ENCODE results near the gene SLC25A12. TPM values are rescaled to one million over a fixed set of nuclear protein-coding genes. Genes with fewer than 3 reads are reported as not detected.

The SLC25A12 gene
- total RNA-seq, 4 donors from 2014 or later = 26.9 to 151 (median 40.5) TPM

- Histone ChIP-seq H3K27ac (no peak overlapping the region), H3K4me1 (no peaks in the 10 kb centered on the region), H3K9me3 (no peaks in the 10 kb centered on the region), H3K27me3 (no peaks in the 10 kb centered on the region), H3K4me3 (no peak overlapping the region), H3K36me3 (peaks cover 0 to 48% (median 17%) of the 10 kb centered on the region in 4 donors)
- intact Hi-C loops (cut with DNase I; ENCODE audit: low total_unique reads) = no loop called here
- TF ChIP-seq CTCF (IDR thresholded peaks at IDR 0.05) (no peak), POLR2A (IDR thresholded peaks at IDR 0.05) (no peak), POLR2AphosphoS5 (IDR thresholded peaks at IDR 0.05) (no peak), EP300 (IDR thresholded peaks at IDR 0.05; ENCODE audit: low read depth) (no peak)
- in situ Hi-C loops (cut with MboI; ENCODE audit: low pct_ligation_motif_present in 1 of 4, low pct_unique_long_range_greater_than_20kb in 1 of 4, low sequenced_read_pairs in 3 of 4) = no loop called here
- WGBS, 2 donors (ENCODE audit: low coverage in 1 of 2) = 63 to 73% methylated on average over 1 of the region's 1 CpG
- DNase-seq = no peak
These were observed 151.3 kb downstream of the SLC25A12 start for GRCh38 chr2:171742760-171743159.

- 59 to 83% methylated on average over 2 of the region's 2 CpGs for WGBS, 2 donors (ENCODE audit: low coverage in 1 of 2)
- no peak overlapping the region for H3K4me3 ChIP-seq
- intact Hi-C loops (cut with DNase I; ENCODE audit: low total_unique reads) = no loop called here
- no peaks in the 10 kb centered on the region for H3K9me3 ChIP-seq
- H3K36me3 ChIP-seq = peaks cover 0 to 32% (median 16%) of the 10 kb centered on the region in 4 donors
- no peak overlapping the region for H3K27ac ChIP-seq
- H3K4me1 ChIP-seq = no peaks in the 10 kb centered on the region
- in situ Hi-C loops (cut with MboI; ENCODE audit: low pct_ligation_motif_present in 1 of 4, low pct_unique_long_range_greater_than_20kb in 1 of 4, low sequenced_read_pairs in 3 of 4) = no loop called here
- TF ChIP-seq POLR2AphosphoS5 (IDR thresholded peaks at IDR 0.05) (no peak), EP300 (IDR thresholded peaks at IDR 0.05; ENCODE audit: low read depth) (no peak), CTCF (IDR thresholded peaks at IDR 0.05) (no peak), POLR2A (IDR thresholded peaks at IDR 0.05) (no peak)
- DNase-seq = no peak
- H3K27me3 ChIP-seq = no peaks in the 10 kb centered on the region
These were observed 152.9 kb downstream of the SLC25A12 start for GRCh38 chr2:171741189-171741588.

GRCh38 chr2:171735991-171736710 is 157.9 kb downstream of the SLC25A12 start:
- no peak for TF ChIP-seq POLR2A (IDR thresholded peaks at IDR 0.05)
- Histone ChIP-seq H3K4me3 (no peak overlapping the region), H3K27ac (no peak overlapping the region), H3K4me1 (no peaks in the 10 kb centered on the region), H3K27me3 (no peaks in the 10 kb centered on the region), H3K9me3 (no peaks in the 10 kb centered on the region), H3K36me3 (peaks cover 0 to 39% (median 6%) of the 10 kb centered on the region in 4 donors)
- DNase-seq = no peak
- WGBS, 2 donors (ENCODE audit: low coverage in 1 of 2) = 89 to 97% methylated on average over 3 to 4 of the region's 4 CpGs
- in situ Hi-C loops (cut with MboI; ENCODE audit: low pct_ligation_motif_present in 1 of 4, low pct_unique_long_range_greater_than_20kb in 1 of 4, low sequenced_read_pairs in 3 of 4) = no loop called here
- intact Hi-C loops (cut with DNase I; ENCODE audit: low total_unique reads) = no loop called here

Small RNAs within 50 kb of the gene (small RNA-seq; reads per million reads assigned to genes)
- 0 reads per million in 4 donors for gene RNU6-182P

Other genes starting within 250 kb of the SLC25A12 start
- 100 to 1,000 TPM in 2 of 4 donors, 10 to 100 TPM in 2; 47.5 to 146 (median 101) TPM for gene DYNC1I2, start 206.8 kb downstream of the SLC25A12 start, total RNA-seq
- 10 to 100 TPM in 2 of 4 donors, 1 to 10 TPM in 2; 4.2 to 19.4 (median 12.0) TPM for gene HAT1, start 28.2 kb upstream of the SLC25A12 start, total RNA-seq
- gene METAP1D, start 105.7 kb upstream of the SLC25A12 start, total RNA-seq = 1 to 10 TPM in 3 of 4 donors, under 1 TPM in 1; 0.75 to 6.4 (median 3.6) TPM
- not detected for gene DLX1, start 191.3 kb upstream of the SLC25A12 start, total RNA-seq
- gene DLX2, start 208.7 kb upstream of the SLC25A12 start, total RNA-seq = under 1 TPM in 1 of 4 donors, not detected in 3; 0.16 TPM